ENCODE data around the gene NPY.

DNA sequence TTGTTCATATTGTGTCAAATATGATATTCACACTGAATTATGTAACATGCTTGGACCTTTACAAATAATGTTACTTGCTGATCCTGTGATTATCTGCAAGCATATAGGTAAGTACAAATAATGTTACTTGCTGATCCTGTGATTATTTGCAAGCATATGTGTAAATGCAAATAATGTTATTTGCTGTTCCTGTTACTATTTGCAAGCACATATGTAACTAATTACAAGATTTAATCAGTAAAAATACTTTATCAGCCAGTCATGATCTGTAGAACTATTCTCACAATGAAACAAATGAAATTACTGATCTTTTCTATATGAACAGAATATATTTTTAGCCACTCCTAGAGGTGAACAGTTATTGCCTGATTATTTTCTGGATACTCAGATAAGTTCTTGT is 44.7 kb upstream of the NPY start:
- TF ChIP-seq GLIS3 (CRISPR knock-in tag; IDR thresholded peaks at IDR 0.05) (no peak), OSR1 (CRISPR knock-in tag; IDR thresholded peaks at IDR 0.05) (no peak), CSRNP3 (CRISPR knock-in tag; IDR thresholded peaks at IDR 0.05) (0 out of 2 replicates have a peak, but pooled peaks have one; percentile 15), ZNF565 (CRISPR knock-in tag; conservative IDR thresholded peaks at IDR 0.05; ENCODE audit: low read depth) (no peak), PATZ1 (CRISPR knock-in tag; IDR thresholded peaks at IDR 0.05; ENCODE audit: borderline replicate concordance) (no peak), BACH2 (CRISPR knock-in tag; IDR thresholded peaks at IDR 0.05; ENCODE audit: borderline replicate concordance) (no peak), PPARA (CRISPR knock-in tag; IDR thresholded peaks at IDR 0.05; ENCODE audit: borderline replicate concordance) (no peak), CREB5 (CRISPR knock-in tag; IDR thresholded peaks at IDR 0.05; ENCODE audit: low read depth) (no peak), TCF4 (CRISPR knock-in tag; IDR thresholded peaks at IDR 0.05; ENCODE audit: borderline replicate concordance) (peak; percentile 93)

Data from SK-N-SH treated with all-trans-retinoic acid at 6 μM for 48 hours (cell line).